HepG2 (cell line): ENCODE data around the gene NIP7. TPM values are rescaled to one million over a fixed set of nuclear protein-coding genes. Genes with fewer than 3 reads are reported as not detected.

Experiments
- CENPBD1 ChIP-seq: sonication (generic); formaldehyde crosslinking; IDR thresholded peaks from 2 replicates; pipeline ENCODE4 v1.8.0; 2022; ENCODE audit warnings: missing genetic modification reagents, low read depth, mild to moderate bottlenecking, borderline replicate concordance
- FOXA3 ChIP-seq: IDR thresholded peaks from 2 replicates; pipeline ENCODE4 v1.6.1; 2016; ENCODE audit warnings: missing genetic modification reagents, missing compliant biosample characterization
- GABPA ChIP-seq, 2 experiments: IDR thresholded peaks; 2 replicates each; pipeline ENCODE4 v1.6.1; 2011 to 2016; ENCODE audit warnings: low read depth in 2 of 2, low read length in 1 of 2, missing biosample characterization in 1 of 2, missing genetic modification characterization in 1 of 2
- HMG20B ChIP-seq: conservative IDR thresholded peaks from 2 replicates; pipeline ENCODE4 v1.6.1; 2016; ENCODE audit warnings: missing genetic modification reagents, missing compliant biosample characterization
- JUNB ChIP-seq: sonication (generic); formaldehyde crosslinking; IDR thresholded peaks from 2 replicates; pipeline ENCODE4 v1.8.0; 2022; ENCODE audit warnings: missing genetic modification reagents, mild to moderate bottlenecking, borderline replicate concordance
- MBD4 ChIP-seq: IDR thresholded peaks from 2 replicates; pipeline ENCODE4 v1.6.1; 2012; ENCODE audit warnings: low read length, inconsistent platforms, borderline replicate concordance
- NCOA2 ChIP-seq: sonication (generic); formaldehyde crosslinking; IDR thresholded peaks from 2 replicates; pipeline ENCODE4 v1.8.0; 2022; ENCODE audit warnings: inconsistent platforms
- PAWR ChIP-seq: sonication (generic); formaldehyde crosslinking; IDR thresholded peaks from 2 replicates; pipeline ENCODE4 v1.4.0; 2020; ENCODE audit warnings: missing genetic modification reagents, mild to moderate bottlenecking, borderline replicate concordance
- PHB2 ChIP-seq: fragments of 450-650 bp; IDR thresholded peaks from 2 replicates; pipeline ENCODE4 v1.6.1; 2018; ENCODE audit not compliant: partially characterized antibody
- POLR2A ChIP-seq, 2 experiments: IDR thresholded peaks; 2 replicates each; pipeline ENCODE4 v1.6.1; 2011; ENCODE audit warnings: low read depth in 2 of 2, low read length in 2 of 2, mild to moderate bottlenecking in 1 of 2, moderate library complexity in 1 of 2; ENCODE audit not compliant: insufficient read depth in 1 of 2
- SIX1 ChIP-seq: sonication (generic); formaldehyde crosslinking; IDR thresholded peaks from 2 replicates; pipeline ENCODE4 v1.4.0; 2020; ENCODE audit warnings: missing genetic modification reagents, borderline replicate concordance
- SOX13 ChIP-seq, 3 experiments: fragments of 450-650 bp in 1 of 3; sonication (generic) in 1 of 3; formaldehyde crosslinking in 1 of 3; IDR thresholded peaks in 2 of 3; conservative IDR thresholded peaks in 1 of 3; 2 replicates each; pipeline versions ENCODE4 v1.5.0 to v1.6.1; 2016 to 2020; ENCODE audit warnings: antibody characterized with exemption in 1 of 3, mild to moderate bottlenecking in 1 of 3, missing compliant biosample characterization in 1 of 3, missing genetic modification reagents in 1 of 3, moderate library complexity in 1 of 3
- SRF ChIP-seq: IDR thresholded peaks from 2 replicates; pipeline ENCODE4 v1.6.1; 2011; ENCODE audit warnings: mild to moderate bottlenecking, low read depth, low read length, moderate library complexity
- TAF15 ChIP-seq: fragments of 200-400 bp; formaldehyde crosslinking; IDR thresholded peaks from one replicate; pipeline ENCODE4 v1.6.1; 2018; ENCODE audit warnings: mild to moderate bottlenecking, low read depth, low read length; ENCODE audit not compliant: poor library complexity, severe bottlenecking
- TFDP1 ChIP-seq: IDR thresholded peaks from 2 replicates; pipeline ENCODE4 v1.6.1; 2016; ENCODE audit warnings: missing compliant biosample characterization, missing genetic modification reagents, borderline replicate concordance
- ZC3H4 ChIP-seq: sonication (generic); formaldehyde crosslinking; IDR thresholded peaks from 2 replicates; pipeline ENCODE4 v1.4.0; 2020; ENCODE audit warnings: missing genetic modification reagents, borderline replicate concordance
- ZGPAT ChIP-seq: IDR thresholded peaks from 2 replicates; pipeline ENCODE4 v1.6.1; 2016; ENCODE audit warnings: mild to moderate bottlenecking
- ZNF101 ChIP-seq: sonication (generic); formaldehyde crosslinking; IDR thresholded peaks from 2 replicates; pipeline ENCODE4 v1.4.0; 2020; ENCODE audit warnings: mild to moderate bottlenecking, low read depth, missing genetic modification reagents, borderline replicate concordance
- ZNF235 ChIP-seq: sonication (generic); formaldehyde crosslinking; IDR thresholded peaks from 2 replicates; pipeline ENCODE4 v1.8.1; 2023; ENCODE audit warnings: mild to moderate bottlenecking, missing genetic modification reagents, borderline replicate concordance
- ZNF256 ChIP-seq: sonication (generic); formaldehyde crosslinking; conservative IDR thresholded peaks from 2 replicates; pipeline ENCODE4 v1.4.0; 2020; ENCODE audit warnings: missing genetic modification reagents
- ZNF501 ChIP-seq: sonication (generic); formaldehyde crosslinking; IDR thresholded peaks from 2 replicates; pipeline ENCODE4 v1.5.1; 2020; ENCODE audit warnings: mild to moderate bottlenecking, moderate library complexity, missing genetic modification reagents
- ZNF691 ChIP-seq: sonication (generic); formaldehyde crosslinking; IDR thresholded peaks from 2 replicates; pipeline ENCODE4 v1.4.0; 2020; ENCODE audit warnings: missing genetic modification reagents, low read depth, mild to moderate bottlenecking, borderline replicate concordance
- ZNF75D ChIP-seq: sonication (generic); formaldehyde crosslinking; IDR thresholded peaks from 2 replicates; pipeline ENCODE4 v1.8.1; 2023; ENCODE audit warnings: missing genetic modification reagents, mild to moderate bottlenecking, borderline replicate concordance
- polyA plus RNA-seq, 8 experiments: library from polyadenylated mRNA; depleted of rRNA in 3 of 8; stranded (reverse) in 7 of 8; unstranded in 1 of 8; fragments of >200 nt; fragmentation: Illumina TruSeq in 4 of 8; extraction: Trizol in 4 of 8; gene quantifications; 2 replicates each; pipeline versions ENCODE4 v1.2.1 to v1.2.3, GENCODE V29; 2011 to 2016; ENCODE audit warnings: low read depth in 4 of 8, missing spikeins in 1 of 8, mixed read lengths in 1 of 8; ENCODE audit not compliant: insufficient read depth in 1 of 8
- total RNA-seq, 5 experiments: library from RNA; depleted of rRNA; stranded (reverse); fragments of >200 nt; fragmentation: Illumina TruSeq; extraction: Trizol; gene quantifications; 2 replicates each; pipeline ENCODE4 v1.2.3, GENCODE V29; 2016; ENCODE audit warnings: low read depth in 1 of 5

The NIP7 gene
- total and polyA plus RNA-seq, 2 of the 13 experiments (the other 11 are each of a cell fraction or from before 2014, with no cell fraction given): 15.3 to 114 TPM

- peak; percentile 96 for TF ChIP-seq TFDP1
- TF ChIP-seq ZNF256 (CRISPR knock-in tag): peak; percentile 76; the same call in 1 of the 2 replicates
- peak; percentile 70; the same call in 1 of the 2 replicates for TF ChIP-seq ZNF501 (CRISPR knock-in tag)
- peak; percentile 87 for TF ChIP-seq GABPA (IDR thresholded peaks at IDR 0.05; ENCODE audit: low read depth, low read length)
- TF ChIP-seq GABPA (CRISPR knock-in tag; IDR thresholded peaks at IDR 0.05; ENCODE audit: low read depth): peak; percentile 88
- TF ChIP-seq FOXA3 (CRISPR knock-in tag): peak; percentile 67; the same call in 1 of the 2 replicates
- TF ChIP-seq PAWR (CRISPR knock-in tag): 0 out of 2 replicates have a peak, but pooled peaks have one; percentile 21
- no peak for TF ChIP-seq CENPBD1 (CRISPR knock-in tag)
- peak; percentile 79 to 96 for TF ChIP-seq POLR2A (IDR thresholded peaks at IDR 0.05; ENCODE audit: insufficient read depth in 1 of 2, low read depth in 2 of 2, low read length in 2 of 2)
- no peak for TF ChIP-seq SIX1
- 0 out of 2 replicates have a peak, but pooled peaks have one; percentile 15 for TF ChIP-seq SRF
- TF ChIP-seq ZNF235: peak; percentile 93
- no peak for TF ChIP-seq ZC3H4 (CRISPR knock-in tag)
- TF ChIP-seq TAF15: peak; percentile 76
- TF ChIP-seq ZNF75D: no peak
- TF ChIP-seq JUNB (CRISPR knock-in tag): no peak
- TF ChIP-seq HMG20B: no peak
- no peak for TF ChIP-seq MBD4
- TF ChIP-seq ZNF101 (CRISPR knock-in tag): no peak
- TF ChIP-seq NCOA2: peak; percentile 38; the same call in 1 of the 2 replicates
- TF ChIP-seq PHB2: no peak
- TF ChIP-seq ZGPAT (CRISPR knock-in tag): peak; percentile 96
- TF ChIP-seq ZNF691 (CRISPR knock-in tag): peak; percentile 64; the same call in 1 of the 2 replicates
- no peak; the same call in 1 of the 2 replicates for TF ChIP-seq SOX13 (IDR thresholded peaks at IDR 0.05)
- TF ChIP-seq SOX13 (CRISPR knock-in tag; conservative IDR thresholded peaks at IDR 0.05 in 1 of 2, IDR thresholded peaks at IDR 0.05 in 1 of 2): peak in 1 of 2 experiments; percentile 69; a peak in 2 of 4 replicates
These were observed 9.1 kb upstream of the NIP7 start, which contains the start of gene PDF (continued) for GRCh38 chr16:69330286-69331109.
